DMS79 treated with DMSO at 0.1 percent for 48 hours (cell line): ENCODE results near the gene PEX16.

Experiments
- DNase-seq: peaks from one replicate; lab custom pipeline; 2025; lab: John Stamatoyannopoulos, UW

Gene PEX16

DNA sequence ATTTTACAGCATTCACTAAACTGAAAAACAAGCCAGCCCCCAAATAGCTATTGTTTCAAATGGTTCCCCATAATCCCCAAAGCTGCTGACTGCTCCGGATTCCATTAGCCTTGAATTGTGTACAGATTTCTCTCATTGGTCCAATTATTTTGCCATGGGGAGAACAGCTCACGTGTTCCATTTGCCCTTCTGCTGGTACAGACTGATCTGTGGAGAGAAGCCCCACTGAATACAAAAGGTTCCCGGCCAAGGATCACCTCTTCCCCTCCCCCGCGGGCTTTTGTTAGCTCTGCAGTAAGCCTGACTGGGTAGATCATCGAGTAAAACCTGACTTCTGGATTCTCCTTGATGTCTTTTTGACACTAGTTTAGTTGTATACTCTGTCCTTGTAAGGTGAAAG, 41.3 kb downstream of the PEX16 start:
- DNase-seq = no peak

DNA sequence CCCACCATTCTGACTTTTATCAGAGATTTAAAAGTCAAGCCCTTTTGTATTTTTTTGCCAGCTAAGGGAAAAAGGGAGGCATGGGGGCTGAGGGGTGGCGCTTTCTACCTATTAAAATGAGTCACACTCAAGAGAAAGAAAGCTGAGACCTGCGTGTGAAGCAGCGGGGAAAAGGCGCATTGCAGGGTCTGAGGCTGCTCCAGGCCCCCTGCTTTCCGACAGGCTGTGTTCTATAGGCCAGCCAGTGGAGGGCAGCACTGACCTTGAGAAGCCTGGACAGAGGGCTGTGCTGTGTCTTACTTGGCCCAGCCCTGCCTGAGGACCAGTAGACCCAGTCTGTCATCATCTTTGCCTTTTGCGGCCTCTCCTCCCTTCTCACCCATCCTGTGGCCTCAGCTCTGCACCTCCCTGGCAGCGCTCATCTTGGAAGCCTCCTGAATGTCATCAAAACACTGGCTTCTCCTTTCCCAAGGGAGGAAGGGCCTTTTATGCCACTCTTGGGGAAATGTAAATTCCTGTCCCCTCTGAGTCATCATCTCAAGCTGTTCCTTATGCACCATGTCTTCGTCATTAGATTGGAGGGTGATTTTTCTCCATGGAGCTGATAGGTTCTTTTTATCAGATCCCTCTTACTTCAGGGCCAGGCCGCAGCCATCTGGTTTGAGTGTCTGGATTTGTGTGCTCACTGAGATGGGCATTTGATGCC, 44.9 kb downstream of the PEX16 start:
- DNase-seq = peak; percentile 13

DNA sequence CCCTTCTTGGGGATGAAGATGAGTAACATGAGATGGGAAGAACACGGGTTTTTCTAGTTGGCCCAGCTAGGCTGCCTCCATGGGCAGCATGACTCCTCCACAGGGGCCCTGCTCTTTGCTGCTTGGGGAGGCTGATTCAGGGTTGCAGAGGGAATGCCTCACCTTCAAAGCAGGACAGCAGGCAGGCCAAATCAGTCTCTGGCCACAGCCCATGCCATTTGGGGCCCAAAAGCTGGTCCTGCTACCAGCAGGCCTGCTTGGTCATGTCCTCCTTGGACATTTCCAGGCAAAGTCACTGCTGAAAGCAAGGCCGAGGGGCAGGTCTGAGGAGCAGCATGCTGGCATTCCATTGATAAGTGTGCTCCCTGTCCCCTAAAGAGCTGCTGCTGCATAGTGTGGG, 46.0 kb downstream of the PEX16 start:
- DNase-seq = no peak

DNA sequence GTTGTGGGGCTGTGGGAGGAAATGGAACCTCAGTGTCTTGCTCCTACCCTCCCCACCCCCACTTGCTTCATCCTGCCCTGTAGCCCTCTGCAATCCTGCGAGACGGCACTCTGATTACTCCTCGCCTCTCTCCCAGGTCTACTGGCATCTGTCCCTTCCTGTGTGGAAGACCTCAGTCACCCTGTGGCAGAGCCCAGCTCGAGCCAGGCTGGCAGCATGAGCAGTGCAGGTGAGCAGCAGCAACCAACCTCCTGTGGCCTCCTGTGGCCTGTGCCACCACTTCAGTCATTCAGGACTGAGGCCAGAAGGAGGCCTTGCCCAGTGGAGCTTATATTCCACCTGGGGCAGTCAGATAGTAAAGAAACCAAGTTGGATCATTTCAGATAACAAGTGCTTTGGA, 47.0 kb downstream of the PEX16 start:
- no peak for DNase-seq

DNA sequence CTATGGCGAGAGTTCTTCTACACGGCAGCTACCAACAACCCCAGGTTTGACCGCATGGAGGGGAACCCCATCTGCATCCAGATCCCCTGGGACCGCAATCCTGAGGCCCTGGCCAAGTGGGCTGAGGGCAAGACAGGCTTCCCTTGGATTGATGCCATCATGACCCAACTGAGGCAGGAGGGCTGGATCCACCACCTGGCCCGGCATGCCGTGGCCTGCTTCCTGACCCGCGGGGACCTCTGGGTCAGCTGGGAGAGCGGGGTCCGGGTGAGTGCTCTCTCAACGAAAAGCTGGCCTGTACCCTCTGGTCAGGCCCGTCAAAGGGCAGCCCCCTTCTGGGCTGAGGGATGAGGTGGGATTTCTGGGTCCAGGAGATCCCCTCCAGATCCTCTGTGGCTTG, 48.1 kb downstream of the PEX16 start:
- DNase-seq = no peak

DNA sequence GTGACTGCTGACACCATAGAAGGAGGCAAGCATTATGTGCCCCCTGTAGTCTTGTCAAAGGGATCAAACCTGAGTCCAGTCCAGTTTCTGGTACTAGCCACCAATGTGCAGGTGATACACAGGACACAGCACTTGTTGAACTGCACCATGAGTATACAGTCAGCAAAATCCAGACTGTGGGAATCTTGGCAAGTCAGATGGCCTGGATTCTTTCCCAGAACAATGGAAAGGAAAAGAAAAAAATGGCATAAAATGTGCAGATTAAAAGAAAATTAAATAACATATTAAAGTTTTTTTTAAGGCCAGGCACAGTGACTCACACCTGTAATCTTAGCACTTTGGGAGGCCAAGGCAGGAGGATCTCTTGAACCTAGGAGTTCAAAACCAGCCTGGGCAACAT, 53.6 kb downstream of the PEX16 start:
- DNase-seq = no peak

DNA sequence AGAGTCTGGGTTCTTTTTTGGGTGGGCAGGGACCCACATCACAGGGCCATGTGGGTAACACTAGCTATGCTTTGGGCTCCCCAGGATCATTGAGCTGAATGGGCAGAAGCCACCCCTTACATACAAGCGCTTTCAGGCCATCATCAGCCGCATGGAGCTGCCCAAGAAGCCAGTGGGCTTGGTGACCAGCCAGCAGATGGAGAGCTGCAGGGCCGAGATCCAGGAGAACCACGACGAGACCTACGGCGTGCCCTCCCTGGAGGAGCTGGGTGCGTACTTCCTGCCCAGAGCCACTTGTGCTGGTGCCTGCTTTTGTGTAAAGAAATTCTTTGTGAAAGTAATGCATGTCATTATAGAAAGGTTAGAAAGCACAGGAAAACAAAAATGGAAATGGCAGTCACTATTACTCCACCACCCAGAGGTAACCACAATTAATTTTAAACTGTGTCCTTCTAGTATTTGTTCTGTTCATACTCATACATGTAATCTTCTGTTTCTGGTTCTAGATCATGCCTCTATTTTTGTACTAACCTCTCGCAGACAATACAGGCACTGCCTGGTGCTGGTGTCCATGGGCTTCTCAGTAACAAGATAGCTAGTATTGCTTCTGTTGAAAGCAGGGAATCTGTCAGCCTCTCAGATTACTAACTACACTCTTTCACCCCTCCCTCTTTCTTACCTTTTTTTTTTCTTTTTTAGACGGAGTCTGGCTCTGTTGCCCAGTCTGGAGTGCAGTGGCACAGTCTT, 56.7 kb downstream of the PEX16 start:
- DNase-seq = no peak

DNA sequence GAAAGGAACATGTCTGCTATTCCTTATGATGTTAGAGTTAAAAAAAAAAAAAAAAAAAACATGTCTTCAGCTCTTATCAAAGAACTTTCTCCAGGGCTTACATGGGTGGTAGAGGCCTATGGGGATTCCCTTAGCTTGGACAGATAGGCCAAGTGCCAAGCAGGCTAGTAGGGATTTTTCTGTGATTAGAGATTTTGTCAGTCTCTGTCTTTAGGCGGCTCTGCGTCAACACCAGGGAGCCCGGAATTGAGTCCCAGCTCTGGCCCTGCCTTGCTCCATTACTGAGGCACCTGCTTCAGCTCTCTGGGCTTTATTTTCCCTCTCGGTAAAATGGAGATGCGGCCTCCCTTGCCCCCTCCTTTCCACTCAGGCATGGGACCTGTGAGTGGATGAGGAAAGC, 57.3 kb downstream of the PEX16 start:
- no peak for DNase-seq
